SK-N-SH (cell line): Measurements from ENCODE around the gene LILRB3. TPM values are rescaled to one million over a fixed set of nuclear protein-coding genes. Genes with fewer than 3 reads are reported as not detected.

Experiments
- CTCF ChIA-PET: fragments of 300-600, 350-600 bp; formaldehyde crosslinking; extraction: SDS; loops from one replicate; lab custom pipeline; 2021; lab: Yijun Ruan, JAX
- POLR2A ChIA-PET: fragments of 350-600 bp; sonication (Branson Sonifier 250); formaldehyde crosslinking; extraction: SDS; loops from one replicate; lab custom pipeline; 2020; ENCODE audit warnings: antibody characterized with exemption, inconsistent platforms; lab: Yijun Ruan, JAX
- DNase-seq: peaks from one replicate; pipeline ENCODE4 v3.0.0; 2012
- H2AFZ ChIP-seq: fragments of 200-600 bp; sonication (generic); 2 replicates; pipeline ENCODE4 v1.8.1; 2016; ENCODE audit warnings: antibody characterized with exemption, mild to moderate bottlenecking, low read depth
- H3F3A ChIP-seq: fragments of 200-600 bp; sonication (generic); replicated peaks from 2 replicates; pipeline ENCODE3; 2016; ENCODE audit warnings: antibody characterized with exemption, mild to moderate bottlenecking; ENCODE audit not compliant: insufficient read depth
- H3K27ac ChIP-seq, 2 experiments: fragments of 200-500 bp in 1 of 2; fragments of 200-600 bp in 1 of 2; sonication (Bioruptor generic) in 1 of 2; sonication (generic), shearing (Covaris generic) in 1 of 2; 2 replicates each; pipeline versions ENCODE4 v1.5.1 to v1.6.1; 2014 to 2016; ENCODE audit warnings: low read depth in 2 of 2, inconsistent platforms in 1 of 2, low read length in 1 of 2, mild to moderate bottlenecking in 1 of 2, mixed read lengths in 1 of 2
- H3K27me3 ChIP-seq: fragments of 200-600 bp; sonication (generic), shearing (Covaris generic); 2 replicates; pipeline ENCODE4 v1.6.1; 2016; ENCODE audit warnings: mixed run types; ENCODE audit not compliant: insufficient read depth
- H3K36me3 ChIP-seq, 2 experiments: fragments of 200-500 bp in 1 of 2; fragments of 200-600 bp in 1 of 2; sonication (Bioruptor generic) in 1 of 2; sonication (generic) in 1 of 2; replicated peaks in 1 of 2; 2 replicates each; pipeline versions ENCODE3 to v1.5.1; 2014 to 2016; ENCODE audit warnings: low read length in 1 of 2, mild to moderate bottlenecking in 1 of 2; ENCODE audit not compliant: insufficient read depth in 2 of 2, control insufficient read depth in 1 of 2
- H3K4me1 ChIP-seq, 2 experiments: fragments of 200-500 bp in 1 of 2; fragments of 200-600 bp in 1 of 2; sonication (Bioruptor generic) in 1 of 2; sonication (generic), shearing (Covaris generic) in 1 of 2; 2 replicates each; pipeline versions ENCODE4 v1.5.1 to v1.6.1; 2014 to 2016; ENCODE audit warnings: low read depth in 1 of 2, low read length in 1 of 2, mixed run types in 1 of 2; ENCODE audit not compliant: insufficient read depth in 2 of 2, control insufficient read depth in 1 of 2
- H3K4me2 ChIP-seq: fragments of 200-600 bp; sonication (generic), shearing (Covaris generic); 2 replicates; pipeline ENCODE4 v1.6.1; 2017; ENCODE audit warnings: mixed run types
- H3K4me3 ChIP-seq, 2 experiments: fragments of 200-500 bp in 1 of 2; fragments of 200-600 bp in 1 of 2; sonication (Bioruptor generic) in 1 of 2; sonication (generic), shearing (Covaris generic) in 1 of 2; 2 replicates each; pipeline versions ENCODE4 v1.5.1 to v1.8.1; 2014 to 2016; ENCODE audit warnings: low read depth in 2 of 2, inconsistent platforms in 1 of 2, low read length in 1 of 2, mild to moderate bottlenecking in 1 of 2, mixed read lengths in 1 of 2, moderate library complexity in 1 of 2
- H3K79me2 ChIP-seq: fragments of 200-600 bp; sonication (generic); 2 replicates; pipeline ENCODE4 v1.8.1; 2017; ENCODE audit warnings: mild to moderate bottlenecking; ENCODE audit not compliant: insufficient read depth
- H3K9ac ChIP-seq: fragments of 200-600 bp; sonication (generic); 2 replicates; pipeline ENCODE4 v1.6.1; 2017; ENCODE audit warnings: mixed run types
- H3K9me2 ChIP-seq: fragments of 200-600 bp; sonication (generic); 2 replicates; pipeline ENCODE4 v1.6.1; 2017; ENCODE audit warnings: mixed run types
- H3K9me3 ChIP-seq: fragments of 200-600 bp; sonication (generic); 2 replicates; pipeline ENCODE4 v1.6.1; 2017; ENCODE audit warnings: mixed run types, mild to moderate bottlenecking, moderate library complexity
- H4K20me1 ChIP-seq: fragments of 200-600 bp; sonication (generic); 2 replicates; pipeline ENCODE4 v1.6.1; 2017; ENCODE audit warnings: mild to moderate bottlenecking, mixed run types; ENCODE audit not compliant: insufficient read depth
- CTCF ChIP-seq: fragments of 200-600 bp; sonication (generic); IDR thresholded peaks from 2 replicates; pipeline ENCODE4 v1.6.1; 2017; ENCODE audit warnings: antibody characterized with exemption, mild to moderate bottlenecking, moderate library complexity
- EZH2phosphoT487 ChIP-seq: fragments of 200-600 bp; sonication (generic); IDR thresholded peaks from 2 replicates; pipeline ENCODE4 v1.6.1; 2017; ENCODE audit warnings: low read depth, mixed run types, mild to moderate bottlenecking, antibody characterized with exemption, moderate library complexity, borderline replicate concordance
- FOSL2 ChIP-seq: IDR thresholded peaks from 2 replicates; pipeline ENCODE4 v1.4.0; 2012; ENCODE audit warnings: low read depth, mild to moderate bottlenecking, moderate library complexity, borderline replicate concordance
- FOXJ3 ChIP-seq: sonication (generic); formaldehyde crosslinking; IDR thresholded peaks from 2 replicates; pipeline ENCODE4 v1.5.1; 2020; ENCODE audit warnings: mild to moderate bottlenecking, missing genetic modification reagents
- FOXM1 ChIP-seq: IDR thresholded peaks from 2 replicates; pipeline ENCODE4 v1.4.0; 2012; ENCODE audit warnings: low read depth, mild to moderate bottlenecking
- GATA2 ChIP-seq: sonication (generic); formaldehyde crosslinking; IDR thresholded peaks from 2 replicates; pipeline ENCODE4 v1.5.0; 2020; ENCODE audit warnings: mild to moderate bottlenecking, missing genetic modification reagents
- IRF3 ChIP-seq: fragments of 150-350 bp; IDR thresholded peaks from 2 replicates; pipeline ENCODE4 v1.6.1; 2016; ENCODE audit warnings: mild to moderate bottlenecking, low read depth, low read length
- JUND ChIP-seq: IDR thresholded peaks from 2 replicates; pipeline ENCODE4 v1.4.0; 2012
- MAX ChIP-seq: IDR thresholded peaks from 2 replicates; pipeline ENCODE4 v1.4.0; 2012; ENCODE audit warnings: low read depth
- MXI1 ChIP-seq: IDR thresholded peaks from 2 replicates; pipeline ENCODE4 v1.6.1; 2012; ENCODE audit warnings: mild to moderate bottlenecking, low read depth, low read length, improper control_type of control experiment
- POLR2AphosphoS5 ChIP-seq: IDR thresholded peaks from 2 replicates; pipeline ENCODE4 v1.6.1; 2012; ENCODE audit warnings: low read depth, low read length
- RAD21 ChIP-seq: IDR thresholded peaks from 2 replicates; pipeline ENCODE4 v1.6.1; 2012; ENCODE audit warnings: mild to moderate bottlenecking, low read length
- RCOR1 ChIP-seq: fragments of 150-350 bp; IDR thresholded peaks from 2 replicates; pipeline ENCODE4 v1.6.1; 2017; ENCODE audit warnings: antibody characterized with exemption, low read length
- RFX5 ChIP-seq: IDR thresholded peaks from 2 replicates; pipeline ENCODE4 v1.6.1; 2012; ENCODE audit warnings: mild to moderate bottlenecking, improper control_type of control experiment, low read length
- RXRA ChIP-seq: IDR thresholded peaks from 2 replicates; pipeline ENCODE4 v1.4.0; 2012; ENCODE audit warnings: low read depth, mild to moderate bottlenecking, borderline replicate concordance
- SMC3 ChIP-seq: IDR thresholded peaks from 2 replicates; pipeline ENCODE4 v1.6.1; 2012; ENCODE audit warnings: low read depth, low read length, improper control_type of control experiment
- TAF1 ChIP-seq: IDR thresholded peaks from 2 replicates; pipeline ENCODE4 v1.6.1; 2012; ENCODE audit warnings: low read depth, mild to moderate bottlenecking, low read length, moderate library complexity, borderline replicate concordance
- TCF12 ChIP-seq: IDR thresholded peaks from 2 replicates; pipeline ENCODE4 v1.4.0; 2012
- YY1 ChIP-seq: IDR thresholded peaks from 2 replicates; pipeline ENCODE4 v1.4.0; 2012; ENCODE audit warnings: low read depth, mild to moderate bottlenecking
- WGBS: methylation state at CpG from one replicate; pipeline ENCODE4 v1.1.6; 2017; ENCODE audit warnings: low lambda C conversion rate; 5-methylcytosine and 5-hydroxymethylcytosine counted together
- polyA plus RNA-seq, 3 experiments: library from polyadenylated mRNA; depleted of rRNA; stranded (reverse); fragments of >200 nt; gene quantifications; 2 replicates each; pipeline ENCODE4 v1.2.3, GENCODE V29; 2012
- TF ChIP-seq, protein P1 (sequence below): IDR thresholded peaks from 2 replicates; pipeline ENCODE4 v1.4.0; 2012; ENCODE audit warnings: low read depth, borderline replicate concordance
- TF ChIP-seq, protein P2 (sequence below): IDR thresholded peaks from 2 replicates; pipeline ENCODE4; 2012
- TF ChIP-seq, protein P3 (sequence below): fragments of 150-350 bp; IDR thresholded peaks from 2 replicates; pipeline ENCODE4 v1.6.1; 2017; ENCODE audit warnings: antibody characterized with exemption, low read length, low read depth, borderline replicate concordance

LILRB3 gene
- polyA plus RNA-seq, 1 of the 3 experiments (the other 2 are of a cell fraction) = not detected

DNA sequence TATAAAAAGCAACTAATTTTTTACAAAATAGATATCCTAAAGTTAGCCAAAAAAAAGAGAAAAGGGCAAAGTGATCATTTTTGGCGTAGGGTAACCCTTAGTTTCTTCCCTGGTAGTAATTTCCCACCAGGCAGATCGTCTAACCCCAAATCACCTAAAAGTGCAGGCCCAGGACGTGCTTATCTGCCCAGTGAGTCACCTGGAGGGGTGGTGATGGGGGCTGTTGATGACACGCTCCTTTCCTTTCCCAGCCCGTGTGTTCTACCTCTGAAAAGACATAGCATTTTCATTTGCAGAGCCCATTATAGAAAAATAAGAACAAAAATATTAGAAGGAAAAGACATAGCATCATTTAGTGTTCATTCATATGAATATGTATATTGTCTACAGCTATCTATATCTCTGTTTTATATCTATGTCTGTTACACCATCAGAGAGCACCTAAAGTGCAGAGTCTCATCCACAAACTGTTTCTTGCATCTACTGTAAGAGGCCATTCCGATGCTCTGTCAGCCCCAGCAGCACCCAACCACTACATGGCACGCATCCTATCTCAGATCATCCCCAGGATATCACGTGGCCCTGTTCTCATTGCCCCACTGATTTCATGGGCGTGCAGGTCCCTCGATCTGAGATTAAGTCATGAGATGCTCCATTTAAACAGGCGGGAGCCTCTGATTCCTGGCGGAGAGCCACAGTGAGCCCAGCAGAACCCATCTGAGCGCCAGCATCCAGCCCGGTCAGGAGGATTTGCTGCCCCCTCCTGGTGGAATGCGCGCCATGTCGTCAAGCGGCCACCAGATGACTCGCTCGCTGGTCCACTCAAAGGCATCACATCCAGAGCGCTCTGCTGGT, 8.5 kb upstream of the LILRB3 start:
- Histone ChIP-seq H3K4me1 (peaks cover 0 to 2% of the 10 kb centered on the region in 2 experiments; a peak in 1 of 4 replicates), H2AFZ (no peak overlapping the region), H3K4me2 (peak overlapping the region; percentile 39; the same call in 1 of the 2 replicates), H3K27me3 (peaks cover 15% of the 10 kb centered on the region; the same call in 1 of the 2 replicates), H3K79me2 (no peaks in the 10 kb centered on the region), H3F3A (no peaks in the 10 kb centered on the region), H3K4me3 (peak overlapping the region in 1 of 2 experiments; percentile 47; a peak in 2 of 4 replicates), H3K36me3 (no peaks in the 10 kb centered on the region), H3K9me2 (no peaks in the 10 kb centered on the region), H3K9me3 (no peaks in the 10 kb centered on the region), H3K27ac (no peak overlapping the region), H3K9ac (no peak overlapping the region), H4K20me1 (no peaks in the 10 kb centered on the region)
- peak; percentile 88 for DNase-seq
- 18% methylated on average over 14 of the region's 21 CpGs for WGBS
- CTCF ChIA-PET = interaction anchor here (0.8 to 2.4 kb wide), 7 partner anchors 8 to 63 kb away, joined by 3 to 6 read pairs (median 3); partner anchors contain the start of gene MBOAT7
- POLR2A ChIA-PET = no interaction called here
- TF ChIP-seq CTCF = peak; percentile 88
- no peak for TF ChIP-seq TCF12
- no peak for TF ChIP-seq EZH2phosphoT487
- TF ChIP-seq SMC3 = peak; percentile 80
- TF ChIP-seq TAF1 = no peak
- TF ChIP-seq RFX5 = no peak
- TF ChIP-seq FOXJ3 (CRISPR knock-in tag) = no peak
- TF ChIP-seq RXRA = no peak
- peak; percentile 76 for TF ChIP-seq MXI1
- TF ChIP-seq FOSL2 = no peak
- no peak for TF ChIP-seq MAX
- TF ChIP-seq RAD21 = peak; percentile 91
- no peak for TF ChIP-seq JUND
- no peak for TF ChIP-seq IRF3
- no peak for TF ChIP-seq YY1
- TF ChIP-seq, protein P1, sequence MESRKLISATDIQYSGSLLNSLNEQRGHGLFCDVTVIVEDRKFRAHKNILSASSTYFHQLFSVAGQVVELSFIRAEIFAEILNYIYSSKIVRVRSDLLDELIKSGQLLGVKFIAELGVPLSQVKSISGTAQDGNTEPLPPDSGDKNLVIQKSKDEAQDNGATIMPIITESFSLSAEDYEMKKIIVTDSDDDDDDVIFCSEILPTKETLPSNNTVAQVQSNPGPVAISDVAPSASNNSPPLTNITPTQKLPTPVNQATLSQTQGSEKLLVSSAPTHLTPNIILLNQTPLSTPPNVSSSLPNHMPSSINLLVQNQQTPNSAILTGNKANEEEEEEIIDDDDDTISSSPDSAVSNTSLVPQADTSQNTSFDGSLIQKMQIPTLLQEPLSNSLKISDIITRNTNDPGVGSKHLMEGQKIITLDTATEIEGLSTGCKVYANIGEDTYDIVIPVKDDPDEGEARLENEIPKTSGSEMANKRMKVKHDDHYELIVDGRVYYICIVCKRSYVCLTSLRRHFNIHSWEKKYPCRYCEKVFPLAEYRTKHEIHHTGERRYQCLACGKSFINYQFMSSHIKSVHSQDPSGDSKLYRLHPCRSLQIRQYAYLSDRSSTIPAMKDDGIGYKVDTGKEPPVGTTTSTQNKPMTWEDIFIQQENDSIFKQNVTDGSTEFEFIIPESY = no peak
- TF ChIP-seq, protein P2, sequence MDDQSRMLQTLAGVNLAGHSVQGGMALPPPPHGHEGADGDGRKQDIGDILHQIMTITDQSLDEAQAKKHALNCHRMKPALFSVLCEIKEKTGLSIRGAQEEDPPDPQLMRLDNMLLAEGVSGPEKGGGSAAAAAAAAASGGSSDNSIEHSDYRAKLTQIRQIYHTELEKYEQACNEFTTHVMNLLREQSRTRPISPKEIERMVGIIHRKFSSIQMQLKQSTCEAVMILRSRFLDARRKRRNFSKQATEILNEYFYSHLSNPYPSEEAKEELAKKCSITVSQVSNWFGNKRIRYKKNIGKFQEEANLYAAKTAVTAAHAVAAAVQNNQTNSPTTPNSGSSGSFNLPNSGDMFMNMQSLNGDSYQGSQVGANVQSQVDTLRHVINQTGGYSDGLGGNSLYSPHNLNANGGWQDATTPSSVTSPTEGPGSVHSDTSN = no peak
- peak; percentile 57; the same call in 1 of the 2 replicates for TF ChIP-seq GATA2 (CRISPR knock-in tag)
- TF ChIP-seq, protein P3, sequence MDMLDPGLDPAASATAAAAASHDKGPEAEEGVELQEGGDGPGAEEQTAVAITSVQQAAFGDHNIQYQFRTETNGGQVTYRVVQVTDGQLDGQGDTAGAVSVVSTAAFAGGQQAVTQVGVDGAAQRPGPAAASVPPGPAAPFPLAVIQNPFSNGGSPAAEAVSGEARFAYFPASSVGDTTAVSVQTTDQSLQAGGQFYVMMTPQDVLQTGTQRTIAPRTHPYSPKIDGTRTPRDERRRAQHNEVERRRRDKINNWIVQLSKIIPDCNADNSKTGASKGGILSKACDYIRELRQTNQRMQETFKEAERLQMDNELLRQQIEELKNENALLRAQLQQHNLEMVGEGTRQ = no peak
- TF ChIP-seq POLR2AphosphoS5 = no peak
- peak; percentile 52; the same call in 1 of the 2 replicates for TF ChIP-seq RCOR1
- no peak for TF ChIP-seq FOXM1
